ENCODE data around the gene FNBP1.

FNBP1 gene

GRCh38 chr9:129852579-129852978 lies 190.4 kb downstream of the FNBP1 start:
- Histone ChIP-seq H3K9ac (ENCODE audit: low read length in 5 of 5) (no peak overlapping the region), H3K27ac (ENCODE audit: low read depth, low read length) (no peak overlapping the region), H3K27me3 (ENCODE audit: control insufficient read depth in 5 of 5, insufficient read depth in 4 of 5, low read length in 5 of 5) (no peaks in the 10 kb centered on the region), H3K4me3 (ENCODE audit: low read depth in 1 of 5, low read length in 5 of 5) (no peak overlapping the region), H3K4me1 (ENCODE audit: control insufficient read depth in 5 of 5, insufficient read depth in 5 of 5, low read length in 5 of 5) (no peaks in the 10 kb centered on the region), H3K9me3 (ENCODE audit: control insufficient read depth in 5 of 5, low read length in 5 of 5) (no peaks in the 10 kb centered on the region), H3K36me3 (ENCODE audit: control insufficient read depth in 5 of 5, insufficient read depth in 5 of 5, low read length in 5 of 5) (peaks cover 11 to 73% (median 63%) of the 10 kb centered on the region in 5 donors)

GRCh38 chr9:129851821-129852220 lies 191.2 kb downstream of the FNBP1 start:
- Histone ChIP-seq H3K9me3 (ENCODE audit: control insufficient read depth in 5 of 5, low read length in 5 of 5) (no peaks in the 10 kb centered on the region), H3K36me3 (ENCODE audit: control insufficient read depth in 5 of 5, insufficient read depth in 5 of 5, low read length in 5 of 5) (peaks cover 11 to 67% (median 56%) of the 10 kb centered on the region in 5 donors), H3K4me1 (ENCODE audit: control insufficient read depth in 5 of 5, insufficient read depth in 5 of 5, low read length in 5 of 5) (no peaks in the 10 kb centered on the region), H3K9ac (ENCODE audit: low read length in 5 of 5) (no peak overlapping the region), H3K27me3 (ENCODE audit: control insufficient read depth in 5 of 5, insufficient read depth in 4 of 5, low read length in 5 of 5) (no peaks in the 10 kb centered on the region), H3K4me3 (ENCODE audit: low read depth in 1 of 5, low read length in 5 of 5) (no peak overlapping the region), H3K27ac (ENCODE audit: low read depth, low read length) (no peak overlapping the region)

GRCh38 chr9:129850821-129851550 lies 192.0 kb downstream of the FNBP1 start:
- H3K27ac ChIP-seq (ENCODE audit: low read depth, low read length), result no peak overlapping the region
- H3K9ac ChIP-seq (ENCODE audit: low read length in 5 of 5), result no peak overlapping the region
- no peaks in the 10 kb centered on the region for H3K4me1 ChIP-seq (ENCODE audit: control insufficient read depth in 5 of 5, insufficient read depth in 5 of 5, low read length in 5 of 5)
- H3K4me3 ChIP-seq (ENCODE audit: low read depth in 1 of 5, low read length in 5 of 5), result no peak overlapping the region
- H3K9me3 ChIP-seq (ENCODE audit: control insufficient read depth in 5 of 5, low read length in 5 of 5), result no peaks in the 10 kb centered on the region
- H3K27me3 ChIP-seq (ENCODE audit: control insufficient read depth in 5 of 5, insufficient read depth in 4 of 5, low read length in 5 of 5), result no peaks in the 10 kb centered on the region
- H3K36me3 ChIP-seq (ENCODE audit: control insufficient read depth in 5 of 5, insufficient read depth in 5 of 5, low read length in 5 of 5), result peaks cover 11 to 59% (median 49%) of the 10 kb centered on the region in 5 donors

GRCh38 chr9:129849901-129850300 lies 193.1 kb downstream of the FNBP1 start:
- no peaks in the 10 kb centered on the region for H3K4me1 ChIP-seq (ENCODE audit: control insufficient read depth in 5 of 5, insufficient read depth in 5 of 5, low read length in 5 of 5)
- no peaks in the 10 kb centered on the region for H3K9me3 ChIP-seq (ENCODE audit: control insufficient read depth in 5 of 5, low read length in 5 of 5)
- H3K9ac ChIP-seq (ENCODE audit: low read length in 5 of 5), result no peak overlapping the region
- H3K27ac ChIP-seq (ENCODE audit: low read depth, low read length), result no peak overlapping the region
- peaks cover 11 to 53% (median 43%) of the 10 kb centered on the region in 5 donors for H3K36me3 ChIP-seq (ENCODE audit: control insufficient read depth in 5 of 5, insufficient read depth in 5 of 5, low read length in 5 of 5)
- H3K27me3 ChIP-seq (ENCODE audit: control insufficient read depth in 5 of 5, insufficient read depth in 4 of 5, low read length in 5 of 5), result no peaks in the 10 kb centered on the region
- H3K4me3 ChIP-seq (ENCODE audit: low read depth in 1 of 5, low read length in 5 of 5), result no peak overlapping the region

GRCh38 chr9:129848712-129849441 lies 194.1 kb downstream of the FNBP1 start:
- Histone ChIP-seq H3K36me3 (ENCODE audit: control insufficient read depth in 5 of 5, insufficient read depth in 5 of 5, low read length in 5 of 5) (peaks cover 6 to 43% (median 33%) of the 10 kb centered on the region in 5 donors), H3K9me3 (ENCODE audit: control insufficient read depth in 5 of 5, low read length in 5 of 5) (no peaks in the 10 kb centered on the region), H3K4me1 (ENCODE audit: control insufficient read depth in 5 of 5, insufficient read depth in 5 of 5, low read length in 5 of 5) (no peaks in the 10 kb centered on the region), H3K27me3 (ENCODE audit: control insufficient read depth in 5 of 5, insufficient read depth in 4 of 5, low read length in 5 of 5) (no peaks in the 10 kb centered on the region), H3K27ac (ENCODE audit: low read depth, low read length) (no peak overlapping the region), H3K4me3 (ENCODE audit: low read depth in 1 of 5, low read length in 5 of 5) (no peak overlapping the region), H3K9ac (ENCODE audit: low read length in 5 of 5) (no peak overlapping the region)

GRCh38 chr9:129845373-129845772 lies 197.6 kb downstream of the FNBP1 start:
- no peaks in the 10 kb centered on the region for H3K27me3 ChIP-seq (ENCODE audit: control insufficient read depth in 5 of 5, insufficient read depth in 4 of 5, low read length in 5 of 5)
- H3K9me3 ChIP-seq (ENCODE audit: control insufficient read depth in 5 of 5, low read length in 5 of 5), result no peaks in the 10 kb centered on the region
- no peak overlapping the region for H3K9ac ChIP-seq (ENCODE audit: low read length in 5 of 5)
- H3K4me1 ChIP-seq (ENCODE audit: control insufficient read depth in 5 of 5, insufficient read depth in 5 of 5, low read length in 5 of 5), result no peaks in the 10 kb centered on the region
- H3K36me3 ChIP-seq (ENCODE audit: control insufficient read depth in 5 of 5, insufficient read depth in 5 of 5, low read length in 5 of 5), result peaks cover 0 to 16% (median 7%) of the 10 kb centered on the region in 5 donors
- no peak overlapping the region for H3K4me3 ChIP-seq (ENCODE audit: low read depth in 1 of 5, low read length in 5 of 5)
- no peak overlapping the region for H3K27ac ChIP-seq (ENCODE audit: low read depth, low read length)

GRCh38 chr9:129841071-129841470 lies 201.9 kb downstream of the FNBP1 start:
- Histone ChIP-seq H3K36me3 (ENCODE audit: control insufficient read depth in 5 of 5, insufficient read depth in 5 of 5, low read length in 5 of 5) (peaks cover 0 to 6% (median 0%) of the 10 kb centered on the region in 5 donors), H3K4me1 (ENCODE audit: control insufficient read depth in 5 of 5, insufficient read depth in 5 of 5, low read length in 5 of 5) (peaks cover 0 to 18% (median 10%) of the 10 kb centered on the region in 5 donors), H3K27me3 (ENCODE audit: control insufficient read depth in 5 of 5, insufficient read depth in 4 of 5, low read length in 5 of 5) (no peaks in the 10 kb centered on the region), H3K4me3 (ENCODE audit: low read depth in 1 of 5, low read length in 5 of 5) (no peak overlapping the region), H3K9ac (ENCODE audit: low read length in 5 of 5) (no peak overlapping the region), H3K9me3 (ENCODE audit: control insufficient read depth in 5 of 5, low read length in 5 of 5) (no peaks in the 10 kb centered on the region), H3K27ac (ENCODE audit: low read depth, low read length) (no peak overlapping the region)

GRCh38 chr9:129840034-129840433 lies 203.0 kb downstream of the FNBP1 start:
- Histone ChIP-seq H3K9me3 (ENCODE audit: control insufficient read depth in 5 of 5, low read length in 5 of 5) (no peaks in the 10 kb centered on the region), H3K9ac (ENCODE audit: low read length in 5 of 5) (no peak overlapping the region), H3K36me3 (ENCODE audit: control insufficient read depth in 5 of 5, insufficient read depth in 5 of 5, low read length in 5 of 5) (peaks cover 0 to 6% (median 0%) of the 10 kb centered on the region in 5 donors), H3K27me3 (ENCODE audit: control insufficient read depth in 5 of 5, insufficient read depth in 4 of 5, low read length in 5 of 5) (no peaks in the 10 kb centered on the region), H3K4me3 (ENCODE audit: low read depth in 1 of 5, low read length in 5 of 5) (no peak overlapping the region), H3K4me1 (ENCODE audit: control insufficient read depth in 5 of 5, insufficient read depth in 5 of 5, low read length in 5 of 5) (peaks cover 0 to 23% (median 14%) of the 10 kb centered on the region in 5 donors), H3K27ac (ENCODE audit: low read depth, low read length) (no peak overlapping the region)

- peaks cover 0 to 6% (median 0%) of the 10 kb centered on the region in 5 donors for H3K36me3 ChIP-seq (ENCODE audit: control insufficient read depth in 5 of 5, insufficient read depth in 5 of 5, low read length in 5 of 5)
- no peak overlapping the region for H3K9ac ChIP-seq (ENCODE audit: low read length in 5 of 5)
- H3K27ac ChIP-seq (ENCODE audit: low read depth, low read length), result no peak overlapping the region
- no peaks in the 10 kb centered on the region for H3K27me3 ChIP-seq (ENCODE audit: control insufficient read depth in 5 of 5, insufficient read depth in 4 of 5, low read length in 5 of 5)
- H3K4me1 ChIP-seq (ENCODE audit: control insufficient read depth in 5 of 5, insufficient read depth in 5 of 5, low read length in 5 of 5), result peaks cover under 1 to 27% (median 18%) of the 10 kb centered on the region in 5 donors
- H3K9me3 ChIP-seq (ENCODE audit: control insufficient read depth in 5 of 5, low read length in 5 of 5), result no peaks in the 10 kb centered on the region
- H3K4me3 ChIP-seq (ENCODE audit: low read depth in 1 of 5, low read length in 5 of 5), result no peak overlapping the region
Measured at GRCh38 chr9:129839324-129840023, 203.5 kb downstream of the FNBP1 start.

Measured in subcutaneous abdominal adipose tissue (tissue), 5 donors.